ENCODE measurements around the gene SAV1. TPM values are rescaled to one million over a fixed set of nuclear protein-coding genes. Genes with fewer than 3 reads are reported as not detected.

SAV1 gene
- total and polyA plus RNA-seq, 2 of the 13 experiments (the other 11 are each of a cell fraction or from before 2014, with no cell fraction given), result 7.3 to 8.2 TPM

GRCh38 chr14:50714450-50715073 lies 46.5 kb upstream of the SAV1 start:
- ChIA-PET POLR2A (no interaction called here), CTCF (ENCODE audit: low intra/inter-chr PET ratio, low total read pairs) (interaction anchor here (1.2 kb wide), 1 partner anchor 115 kb away, joined by 6 read pairs; no protein-coding TSS in a partner anchor)
- ATAC-seq, result peak; percentile 67

More at GRCh38 chr14:50714450-50715073, 46.5 kb upstream of the SAV1 start:
- no TSS peak for BruUV-seq (replicated peaks)
- Histone ChIP-seq H4K20me1 (ENCODE audit: insufficient read depth, low read length) (no peaks in the 10 kb centered on the region), H3K4me1 (ENCODE audit: insufficient read depth, low read length) (no peaks in the 10 kb centered on the region), H3K27ac (ENCODE audit: extremely low read length, insufficient read depth, low read length) (no peak overlapping the region), H3K27me3 (ENCODE audit: control insufficient read depth in 1 of 2, insufficient read depth in 2 of 2, low read length in 2 of 2) (no peaks in the 10 kb centered on the region), H3K4me3 (replicated peaks in 1 of 3; ENCODE audit: insufficient read depth in 1 of 3, low read depth in 2 of 3, low read length in 3 of 3) (no peak overlapping the region), H3K4me2 (ENCODE audit: low read depth, low read length) (no peak overlapping the region), H3K9ac (ENCODE audit: insufficient read depth, low read depth, low read length) (no peak overlapping the region), H3K9me3 (ENCODE audit: low read length) (no peaks in the 10 kb centered on the region), H2AFZ (ENCODE audit: low read length) (no peak overlapping the region), H3K36me3 (replicated peaks in 1 of 2; ENCODE audit: control insufficient read depth in 1 of 2, insufficient read depth in 2 of 2, low read length in 2 of 2) (no peaks in the 10 kb centered on the region), H3K79me2 (ENCODE audit: insufficient read depth, low read length) (no peaks in the 10 kb centered on the region)
- FAIRE-seq (peak; percentile 39), DNase-seq (ENCODE audit: low spot score) (peak; percentile 12)
- TF ChIP-seq SMC3 (IDR thresholded peaks at IDR 0.05; ENCODE audit: low read length), result peak; percentile 18; the same call in 1 of the 2 replicates
- TF ChIP-seq ZSCAN30 (CRISPR knock-in tag; IDR thresholded peaks at IDR 0.05), result no peak
- no peak for TF ChIP-seq ATF7-NPFF (CRISPR knock-in tag; IDR thresholded peaks at IDR 0.05; ENCODE audit: low read depth)
- peak; percentile 40 for TF ChIP-seq STAG1 (CRISPR knock-in tag; IDR thresholded peaks at IDR 0.05)
- TF ChIP-seq ZNF207 (IDR thresholded peaks at IDR 0.05; ENCODE audit: borderline replicate concordance), result no peak
- peak; percentile 53 for TF ChIP-seq CTCF (CRISPR knock-in tag; IDR thresholded peaks at IDR 0.05)
- 50% methylated on average over 2 of the region's 2 CpGs for WGBS (ENCODE audit: low lambda C conversion rate)
- intact Hi-C loops (cut with micrococcal nuclease; ENCODE audit: unreplicated experiment) (loop anchor here (1.0 to 2.0 kb wide), 2 partner anchors 96 to 172 kb away; no protein-coding TSS in a partner anchor), in situ Hi-C loops (cut with HindIII; ENCODE audit: extremely low pct_ligation_motif_present, low pct_unique_long_range_greater_than_20kb) (no loop called here)
